NB4 (cell line): ENCODE results near the gene BMP4.

ENCODE experiments used
- DNase-seq: peaks from one replicate; pipeline ENCODE4 v3.0.0; 2010; ENCODE audit warnings: low read depth
- H3K4me3 ChIP-seq: one replicate; pipeline ENCODE4 v1.5.1; 2011; ENCODE audit warnings: mild to moderate bottlenecking, low read depth, low read length, moderate library complexity
- MYC ChIP-seq: IDR thresholded peaks from 2 replicates; pipeline ENCODE4 v1.6.1; 2011; ENCODE audit warnings: low read depth, low read length
- POLR2A ChIP-seq: IDR thresholded peaks from 2 replicates; pipeline ENCODE4 v1.6.1; 2011; ENCODE audit warnings: mild to moderate bottlenecking; ENCODE audit not compliant: insufficient read length; ENCODE audit errors: extremely low read depth
- TF ChIP-seq, protein P1 (sequence below): IDR thresholded peaks from one replicate; pipeline ENCODE4 v1.5.1; 2012; ENCODE audit warnings: low read depth, low read length
- TF ChIP-seq, protein P2 (sequence below): IDR thresholded peaks from 2 replicates; pipeline ENCODE4 v1.6.1; 2011; ENCODE audit warnings: low read depth, low read length

Gene BMP4

DNA sequence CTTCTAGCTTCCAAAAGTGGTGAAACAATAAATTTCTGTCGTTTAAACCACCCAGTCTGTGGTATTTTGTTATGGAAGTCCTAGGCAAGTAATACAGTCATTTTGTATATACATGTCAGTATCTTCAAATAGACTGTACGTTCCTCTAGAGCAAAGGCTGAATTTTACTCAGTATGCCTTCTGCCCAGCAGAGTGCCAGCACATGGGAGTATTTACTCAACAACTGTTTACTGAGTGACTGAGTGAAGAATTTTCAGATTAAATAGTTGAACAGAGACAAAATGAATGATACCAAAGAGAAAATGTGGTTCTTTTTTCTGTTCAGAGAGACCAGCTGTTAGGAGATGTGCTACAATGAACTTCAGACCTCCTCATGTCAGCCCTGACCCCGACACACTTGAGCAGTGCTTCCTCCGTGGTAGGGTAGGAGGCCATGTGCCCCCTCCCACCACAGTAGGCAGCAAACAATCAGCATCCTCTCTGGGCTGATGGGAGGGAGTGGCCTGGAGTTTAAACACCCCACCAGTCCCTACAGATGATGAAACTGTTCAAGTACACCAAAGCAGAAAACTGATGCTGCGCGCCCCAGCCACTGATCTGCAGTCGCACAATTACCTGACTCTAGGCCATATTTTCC is 21.7 kb downstream of the BMP4 start:
- no peak overlapping the region for H3K4me3 ChIP-seq
- DNase-seq, result no peak
- TF ChIP-seq POLR2A, result no peak
- TF ChIP-seq, protein P1, sequence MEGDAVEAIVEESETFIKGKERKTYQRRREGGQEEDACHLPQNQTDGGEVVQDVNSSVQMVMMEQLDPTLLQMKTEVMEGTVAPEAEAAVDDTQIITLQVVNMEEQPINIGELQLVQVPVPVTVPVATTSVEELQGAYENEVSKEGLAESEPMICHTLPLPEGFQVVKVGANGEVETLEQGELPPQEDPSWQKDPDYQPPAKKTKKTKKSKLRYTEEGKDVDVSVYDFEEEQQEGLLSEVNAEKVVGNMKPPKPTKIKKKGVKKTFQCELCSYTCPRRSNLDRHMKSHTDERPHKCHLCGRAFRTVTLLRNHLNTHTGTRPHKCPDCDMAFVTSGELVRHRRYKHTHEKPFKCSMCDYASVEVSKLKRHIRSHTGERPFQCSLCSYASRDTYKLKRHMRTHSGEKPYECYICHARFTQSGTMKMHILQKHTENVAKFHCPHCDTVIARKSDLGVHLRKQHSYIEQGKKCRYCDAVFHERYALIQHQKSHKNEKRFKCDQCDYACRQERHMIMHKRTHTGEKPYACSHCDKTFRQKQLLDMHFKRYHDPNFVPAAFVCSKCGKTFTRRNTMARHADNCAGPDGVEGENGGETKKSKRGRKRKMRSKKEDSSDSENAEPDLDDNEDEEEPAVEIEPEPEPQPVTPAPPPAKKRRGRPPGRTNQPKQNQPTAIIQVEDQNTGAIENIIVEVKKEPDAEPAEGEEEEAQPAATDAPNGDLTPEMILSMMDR, result no peak
- TF ChIP-seq MYC, result no peak
- TF ChIP-seq, protein P2, sequence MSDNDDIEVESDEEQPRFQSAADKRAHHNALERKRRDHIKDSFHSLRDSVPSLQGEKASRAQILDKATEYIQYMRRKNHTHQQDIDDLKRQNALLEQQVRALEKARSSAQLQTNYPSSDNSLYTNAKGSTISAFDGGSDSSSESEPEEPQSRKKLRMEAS, result no peak

DNA sequence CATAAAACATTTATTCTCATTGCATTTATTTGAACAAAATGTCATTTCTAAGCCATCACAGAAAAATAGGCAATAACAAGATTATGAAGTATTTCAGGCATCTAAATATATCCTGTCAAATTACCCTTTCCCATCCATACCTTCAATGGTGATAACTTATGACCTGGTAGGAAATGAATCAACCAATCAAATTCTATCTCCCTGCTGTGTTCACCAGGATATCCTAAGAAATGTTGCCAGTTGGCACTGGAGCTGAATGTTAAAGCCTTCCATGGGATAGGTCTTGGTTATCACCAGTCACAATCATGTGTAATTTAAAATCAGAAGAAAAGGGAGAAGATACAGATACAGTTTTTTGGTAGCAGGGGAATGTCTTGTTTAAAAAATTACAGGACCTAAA is 23.7 kb downstream of the BMP4 start:
- no peak for DNase-seq
- TF ChIP-seq, protein P2, result no peak
- no peak for TF ChIP-seq MYC
- H3K4me3 ChIP-seq, result no peak overlapping the region

DNA sequence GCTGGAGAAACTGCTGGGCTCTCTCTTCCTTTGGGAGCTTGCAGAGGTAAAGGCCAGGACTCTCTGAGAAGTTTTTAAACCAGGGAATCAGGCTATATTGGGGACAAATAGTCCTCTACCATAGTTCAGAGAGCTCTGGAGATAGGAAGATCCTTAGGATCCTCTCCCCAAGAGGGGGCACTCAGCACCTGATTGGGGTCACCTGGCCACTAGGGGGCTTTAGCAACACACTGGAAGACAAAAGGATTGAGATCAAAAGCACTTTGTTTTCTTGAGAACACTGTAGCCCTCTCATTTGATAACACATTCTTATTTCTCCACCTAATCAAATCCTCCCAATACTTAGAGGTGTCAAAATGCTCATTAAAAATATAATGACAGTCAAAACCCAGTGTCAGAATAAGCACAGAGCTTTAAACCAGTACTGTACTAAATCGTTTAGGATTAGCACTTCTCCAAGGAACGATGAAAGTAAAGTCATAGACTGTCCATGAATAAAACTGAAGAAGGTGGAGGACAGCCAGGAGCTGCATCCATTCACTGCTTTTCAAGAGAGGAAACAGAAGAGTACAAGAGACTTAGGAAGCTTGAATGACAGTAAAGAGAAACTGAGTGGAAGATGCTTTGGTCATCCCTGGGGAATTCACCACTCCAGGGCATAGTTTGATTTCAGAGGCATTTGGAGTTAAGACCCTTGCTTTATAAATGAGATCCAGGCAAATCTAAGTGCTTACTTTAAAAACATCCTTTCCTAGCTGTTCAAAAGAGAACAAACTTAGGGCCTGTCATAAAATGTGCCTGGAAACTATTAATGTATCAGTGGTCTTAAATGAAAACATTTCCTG is 26.5 kb downstream of the BMP4 start:
- no peak overlapping the region for H3K4me3 ChIP-seq
- DNase-seq, result peak; percentile 5
- no peak for TF ChIP-seq POLR2A
- TF ChIP-seq, protein P1, result peak; percentile 37

DNA sequence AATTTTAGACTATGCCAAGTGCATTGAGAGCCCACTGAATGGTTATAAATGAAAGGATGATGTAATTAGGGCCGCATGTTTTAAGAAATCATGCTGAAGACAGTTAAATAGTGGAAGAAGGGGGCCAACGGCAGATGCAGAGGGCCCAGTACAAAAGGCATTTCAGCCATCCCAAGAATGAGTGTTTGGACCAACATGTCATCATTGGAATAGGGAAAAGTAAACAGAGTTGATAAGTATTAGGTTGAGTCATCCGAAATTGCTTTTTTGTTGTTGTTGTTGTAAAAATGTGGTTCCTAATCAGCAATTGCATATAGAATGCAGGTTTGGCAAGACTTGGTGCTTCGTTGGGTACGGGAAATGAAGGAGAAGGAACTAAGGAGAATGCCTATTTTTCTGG is 29.5 kb downstream of the BMP4 start:
- H3K4me3 ChIP-seq, result no peak overlapping the region
- no peak for DNase-seq
- TF ChIP-seq, protein P2, result no peak
- TF ChIP-seq, protein P1, result no peak
- TF ChIP-seq MYC (no peak), POLR2A (no peak)

DNA sequence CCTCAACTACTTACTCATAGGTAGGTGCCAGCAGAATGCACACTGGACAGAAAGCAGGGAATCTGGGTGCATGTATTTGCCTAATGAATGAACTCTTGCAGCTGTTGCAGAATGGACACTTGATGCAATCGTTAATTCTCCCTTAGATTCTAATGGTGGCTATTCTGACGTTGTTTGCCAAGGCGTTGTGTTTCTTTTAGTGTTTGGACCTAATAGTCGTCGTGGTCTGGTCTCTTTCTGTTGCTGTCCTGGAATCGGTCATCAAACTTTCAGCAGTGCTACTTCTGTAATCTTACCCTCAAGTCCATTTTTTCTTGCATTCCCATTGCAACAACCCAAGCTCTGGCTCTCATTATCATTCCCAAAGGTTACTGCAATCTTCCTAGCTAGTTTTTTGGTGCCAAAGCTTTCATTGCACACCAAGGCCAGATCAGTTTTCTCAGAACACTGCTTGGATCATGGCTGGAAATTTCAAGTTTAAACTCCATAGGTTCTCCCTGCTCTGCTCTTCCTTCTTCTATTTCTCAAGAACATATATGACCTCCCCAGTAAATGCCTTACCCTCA is 31.3 kb downstream of the BMP4 start:
- TF ChIP-seq, protein P1, result no peak
- no peak for TF ChIP-seq POLR2A
- DNase-seq, result no peak
- no peak overlapping the region for H3K4me3 ChIP-seq

DNA sequence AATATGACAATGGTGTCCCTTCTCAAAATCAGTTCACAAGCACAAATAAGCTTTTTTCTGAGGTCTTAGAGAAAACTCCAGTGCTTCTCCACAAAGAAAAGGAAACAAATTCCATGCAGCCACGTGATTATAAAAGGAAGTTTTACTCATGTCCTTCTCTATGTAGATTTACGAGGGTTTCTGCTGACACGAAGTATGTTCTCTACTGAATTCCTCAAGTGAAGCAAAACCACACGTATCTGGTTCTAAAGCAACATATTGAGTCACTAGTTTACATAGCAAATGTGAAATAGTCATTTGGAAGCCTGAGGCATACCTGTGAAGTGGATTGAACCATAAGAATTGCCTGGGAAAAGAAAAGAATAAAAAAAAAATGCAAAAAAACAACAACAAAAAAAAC is 31.9 kb downstream of the BMP4 start:
- TF ChIP-seq, protein P1, result no peak
- TF ChIP-seq MYC, result no peak
- TF ChIP-seq, protein P2, result no peak
- no peak for TF ChIP-seq POLR2A
- H3K4me3 ChIP-seq, result no peak overlapping the region
- no peak for DNase-seq
